Activated naive CD8-positive, alpha-beta T cell treated with anti-CD3 and anti-CD28 coated beads for 36 hours (primary cell): ENCODE measurements around the gene ABCG2. TPM values are rescaled to one million over a fixed set of nuclear protein-coding genes. Genes with fewer than 3 reads are reported as not detected.
"Not testable (repeated sequence)": the region's sequence is repeated elsewhere in the genome, so short reads cannot be mapped to it uniquely, and the experiment has no call there.

Experiments used
- DNase-seq: peaks from one replicate; pipeline ENCODE4 v3.0.0; 2021
- H3K27ac Mint-ChIP-seq: one replicate; pipeline ENCODE4 v1.8.0; 2022; ENCODE audit warnings: mild to moderate bottlenecking, moderate library complexity, mixed read lengths
- H3K27me3 Mint-ChIP-seq: one replicate; pipeline ENCODE4 v1.8.0; 2022; ENCODE audit warnings: mild to moderate bottlenecking, mixed read lengths
- H3K36me3 Mint-ChIP-seq: one replicate; pipeline ENCODE4 v1.8.0; 2021; ENCODE audit warnings: mild to moderate bottlenecking, mixed read lengths
- H3K4me1 Mint-ChIP-seq: one replicate; pipeline ENCODE4 v1.8.0; 2021; ENCODE audit warnings: mixed read lengths
- H3K4me3 Mint-ChIP-seq: one replicate; pipeline ENCODE4 v1.8.0; 2022; ENCODE audit warnings: mild to moderate bottlenecking, moderate library complexity, mixed read lengths
- H3K9me3 Mint-ChIP-seq: one replicate; pipeline ENCODE4 v1.8.0; 2022; ENCODE audit warnings: mixed read lengths
- total RNA-seq, 2 experiments: library from RNA; stranded (reverse); gene quantifications; one replicate each; pipeline ENCODE4 v1.2.3, GENCODE V29; 2021

ABCG2 gene
- total RNA-seq, 2 experiments from 2014 or later = 0.66 to 0.78 TPM

DNA sequence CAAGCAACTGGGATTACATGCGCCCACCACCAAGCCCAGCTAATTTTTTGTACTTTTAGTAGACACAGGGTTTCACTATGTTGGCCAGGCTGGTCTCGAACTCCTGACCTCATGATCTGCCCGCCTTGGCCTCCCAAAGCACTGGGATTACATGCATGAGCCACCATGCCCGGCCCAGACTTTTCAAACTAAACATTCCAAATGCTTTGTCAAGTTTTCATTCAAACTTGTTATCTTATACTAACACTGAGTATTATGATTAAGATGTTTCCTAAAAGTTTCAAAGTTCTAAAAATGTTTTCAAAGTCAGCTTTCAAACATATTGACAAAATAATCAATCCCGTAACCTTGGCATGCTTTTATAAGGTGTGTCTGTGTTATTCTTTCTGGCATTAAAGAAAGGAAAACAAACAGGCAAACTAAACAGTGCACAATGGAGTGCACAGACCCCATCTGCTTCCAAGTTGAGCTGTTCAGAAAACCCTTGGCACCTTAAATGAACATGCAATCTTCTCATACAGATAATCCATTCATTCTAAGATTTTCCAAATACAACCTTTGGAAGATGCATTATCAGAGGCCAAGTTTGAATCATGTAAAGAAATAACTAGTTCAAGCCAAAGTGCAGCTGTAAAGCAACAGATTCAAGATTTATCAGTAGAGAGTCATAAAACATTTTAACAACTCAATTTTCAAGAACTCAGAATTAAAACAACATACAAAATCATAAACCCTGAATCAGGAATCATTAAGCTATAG is 49.1 kb downstream of the ABCG2 start:
- H3K4me1 Mint-ChIP-seq = peaks cover 8% of the 10 kb centered on the region
- H3K4me3 Mint-ChIP-seq = no peak overlapping the region
- no peaks in the 10 kb centered on the region for H3K36me3 Mint-ChIP-seq
- no peaks in the 10 kb centered on the region for H3K9me3 Mint-ChIP-seq
- no peak for DNase-seq
- H3K27ac Mint-ChIP-seq = no peak overlapping the region
- peaks cover 4% of the 10 kb centered on the region for H3K27me3 Mint-ChIP-seq

DNA sequence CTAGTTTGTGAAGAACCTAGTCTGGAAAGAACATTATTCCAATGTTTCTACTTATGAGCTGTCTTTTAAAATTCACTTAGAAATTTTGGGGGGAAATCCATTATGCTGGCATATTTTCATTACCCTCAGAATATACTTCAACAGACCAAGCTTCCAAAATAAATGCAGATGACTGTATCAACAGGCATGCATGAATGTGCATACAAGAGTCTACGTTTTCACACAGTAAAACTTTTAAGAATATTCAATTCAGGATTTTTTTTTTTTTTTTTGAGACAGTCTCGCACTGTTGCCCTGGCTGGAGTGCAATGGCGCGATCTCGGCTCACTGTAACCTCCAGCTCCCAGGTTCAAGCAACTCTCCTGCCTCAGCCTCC is 49.7 kb downstream of the ABCG2 start:
- no peak for DNase-seq

DNA sequence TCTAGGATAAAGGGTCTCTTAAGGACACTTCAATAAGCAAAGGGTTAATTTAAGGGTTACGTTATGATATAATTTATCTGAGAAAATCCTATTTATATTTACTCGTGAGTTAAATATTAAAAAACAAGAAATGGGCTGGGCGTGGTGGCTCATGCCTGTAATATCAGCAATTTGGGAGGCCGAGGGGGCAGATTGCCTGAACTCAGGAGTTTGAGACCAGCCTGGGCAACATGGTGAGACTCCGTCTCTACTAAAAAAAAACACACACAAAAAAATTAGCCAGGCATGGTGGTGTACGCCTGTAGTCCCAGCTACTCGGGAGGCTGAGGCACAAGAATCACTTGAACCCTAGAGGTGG is 50.4 kb downstream of the ABCG2 start:
- H3K9me3 Mint-ChIP-seq, H3K36me3 Mint-ChIP-seq, DNase-seq, H3K4me1 Mint-ChIP-seq, H3K27me3 Mint-ChIP-seq, H3K4me3 Mint-ChIP-seq, H3K27ac Mint-ChIP-seq: not testable (repeated sequence)

More for the DNA sequence above, 49.7 kb downstream of the ABCG2 start:
- no peak overlapping the region for H3K4me3 Mint-ChIP-seq
- no peaks in the 10 kb centered on the region for H3K36me3 Mint-ChIP-seq
- peaks cover 4% of the 10 kb centered on the region for H3K27me3 Mint-ChIP-seq
- peaks cover 8% of the 10 kb centered on the region for H3K4me1 Mint-ChIP-seq
- no peak overlapping the region for H3K27ac Mint-ChIP-seq
- no peaks in the 10 kb centered on the region for H3K9me3 Mint-ChIP-seq

DNA sequence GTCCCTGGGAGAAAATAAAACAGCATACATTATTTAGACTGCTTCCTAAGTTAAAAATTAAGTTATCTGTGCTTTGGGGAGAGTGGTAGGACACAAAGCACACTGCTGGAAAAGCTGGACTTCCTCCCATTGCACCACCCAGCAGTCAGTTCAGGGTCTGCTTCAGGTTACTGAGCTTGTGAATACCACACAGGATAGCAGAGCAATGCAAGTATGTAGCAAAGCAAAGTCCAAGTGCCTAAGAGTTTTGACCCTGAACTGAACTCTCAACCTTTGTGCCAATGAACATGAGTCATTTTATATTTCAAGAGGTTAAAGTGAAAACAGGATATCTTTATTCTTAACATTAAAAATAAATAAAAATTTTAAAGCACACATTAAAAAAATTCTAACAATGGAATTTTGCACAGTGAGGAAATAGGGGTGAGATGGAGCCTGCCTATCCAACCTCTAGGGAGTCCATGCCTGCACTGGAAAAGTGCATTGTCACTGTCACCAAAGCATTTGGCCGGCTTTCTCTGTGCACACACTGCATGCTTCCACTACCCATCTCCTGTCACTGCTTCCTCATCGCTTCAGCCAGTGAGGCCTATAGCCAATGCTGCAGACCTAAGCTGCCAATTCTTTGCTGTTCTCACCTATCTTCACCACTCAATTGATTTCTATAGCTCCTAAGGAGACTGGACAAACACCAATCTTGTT is 50.9 kb downstream of the ABCG2 start:
- Mint-ChIP-seq H3K36me3 (no peaks in the 10 kb centered on the region), H3K9me3 (no peaks in the 10 kb centered on the region), H3K27ac (no peak overlapping the region), H3K27me3 (peaks cover 4% of the 10 kb centered on the region), H3K4me3 (no peak overlapping the region), H3K4me1 (peaks cover 8% of the 10 kb centered on the region)
- no peak for DNase-seq

DNA sequence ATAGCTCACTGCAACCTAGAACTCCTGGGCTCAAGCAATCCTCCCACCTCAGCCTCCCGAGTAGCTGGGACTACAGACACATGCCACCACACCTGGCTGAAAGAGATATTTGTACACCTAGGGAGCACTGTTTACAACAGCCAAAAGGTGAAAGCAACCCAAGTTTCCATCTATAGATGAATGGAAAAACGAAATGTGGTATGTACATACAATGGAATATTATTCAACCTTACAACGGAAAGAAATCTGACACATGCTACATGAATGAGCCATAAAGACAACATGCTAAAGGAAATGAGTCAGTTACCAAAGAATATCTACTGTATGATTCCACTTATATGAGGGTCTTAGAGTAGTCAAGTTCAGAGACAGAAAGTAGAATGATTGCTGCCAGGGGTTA is 52.2 kb downstream of the ABCG2 start:
- Mint-ChIP-seq H3K4me1 (peaks cover 8% of the 10 kb centered on the region), H3K36me3 (no peaks in the 10 kb centered on the region), H3K9me3 (no peaks in the 10 kb centered on the region), H3K27me3 (peaks cover 5% of the 10 kb centered on the region), H3K27ac (no peak overlapping the region), H3K4me3 (no peak overlapping the region)
- DNase-seq = no peak

DNA sequence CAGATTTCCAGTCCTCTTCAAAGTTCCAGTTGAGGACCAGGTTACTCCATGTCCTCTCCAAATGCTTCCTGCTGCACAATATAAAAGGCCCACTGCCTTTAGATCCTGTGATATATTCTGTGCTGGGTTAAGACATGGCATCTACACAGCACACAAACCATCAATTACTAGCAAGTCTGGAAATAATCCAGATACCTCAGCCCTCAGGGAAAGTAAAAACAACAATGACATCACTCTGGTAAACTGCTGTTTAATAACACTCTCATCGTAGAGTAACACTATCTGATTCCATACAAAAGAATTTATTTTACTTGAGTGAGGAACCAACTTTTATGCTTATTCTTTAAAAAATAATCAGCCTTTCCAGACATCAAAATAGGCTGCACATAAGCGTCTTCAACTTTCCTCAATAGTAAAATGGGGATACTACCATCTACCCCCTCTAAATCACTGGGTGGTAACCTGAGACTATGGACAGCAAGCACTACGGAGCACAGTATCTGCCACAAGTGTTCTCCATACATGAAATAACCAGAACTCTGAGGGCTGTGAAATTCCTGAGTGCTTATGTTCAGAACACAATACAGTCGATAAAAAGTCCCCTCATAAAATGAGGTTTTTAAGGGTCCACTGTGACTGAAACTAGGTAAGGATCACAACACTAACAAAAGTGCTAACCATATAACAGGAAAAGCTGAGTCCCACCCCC is 53.4 kb downstream of the ABCG2 start:
- Mint-ChIP-seq H3K4me1 (peaks cover 8% of the 10 kb centered on the region), H3K27me3 (peaks cover 11% of the 10 kb centered on the region), H3K4me3 (no peak overlapping the region), H3K27ac (no peak overlapping the region), H3K9me3 (no peaks in the 10 kb centered on the region), H3K36me3 (no peaks in the 10 kb centered on the region)
- no peak for DNase-seq

DNA sequence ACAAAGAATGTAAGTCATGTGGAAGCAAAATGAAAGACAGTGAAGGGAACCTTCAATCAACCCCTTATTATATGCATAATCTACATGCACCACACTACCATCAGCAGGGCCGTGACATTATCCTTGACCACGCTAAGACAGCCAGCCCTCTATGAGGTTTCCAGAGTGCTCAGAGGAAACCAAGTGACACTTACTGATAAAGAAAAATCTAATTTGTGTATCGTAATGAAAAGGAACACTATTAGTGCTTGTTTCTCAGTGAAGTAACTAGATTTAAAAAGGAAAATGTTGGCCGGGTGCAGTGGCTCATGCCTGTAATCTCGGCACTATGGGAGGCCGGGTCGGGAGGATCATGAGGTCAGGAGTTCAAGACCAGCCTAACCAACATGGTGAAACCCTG is 56.4 kb downstream of the ABCG2 start:
- no peak overlapping the region for H3K27ac Mint-ChIP-seq
- no peaks in the 10 kb centered on the region for H3K36me3 Mint-ChIP-seq
- no peak for DNase-seq
- no peaks in the 10 kb centered on the region for H3K9me3 Mint-ChIP-seq
- no peak overlapping the region for H3K4me3 Mint-ChIP-seq
- peaks cover 4% of the 10 kb centered on the region for H3K4me1 Mint-ChIP-seq
- H3K27me3 Mint-ChIP-seq = peaks cover 18% of the 10 kb centered on the region

DNA sequence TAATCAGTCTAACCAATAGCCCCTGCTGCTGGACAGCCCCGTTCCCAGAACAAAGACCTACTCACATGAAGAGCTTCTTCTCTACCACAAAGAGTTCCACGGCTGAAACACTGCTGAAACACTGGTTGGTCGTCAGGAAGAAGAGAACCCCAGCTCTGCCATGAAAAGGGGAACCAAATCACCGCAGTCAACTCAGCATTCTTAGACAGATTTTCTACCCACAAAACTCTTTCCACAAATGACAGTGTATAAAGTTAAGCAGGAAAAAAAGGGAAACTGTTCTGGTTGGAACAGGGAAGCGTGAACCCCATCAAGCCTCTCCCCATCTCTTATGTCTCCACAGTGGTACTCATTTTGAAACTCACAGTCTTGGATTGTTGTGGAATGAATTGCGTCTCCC is 57.3 kb downstream of the ABCG2 start:
- DNase-seq = no peak
- H3K9me3 Mint-ChIP-seq = no peaks in the 10 kb centered on the region
- no peak overlapping the region for H3K4me3 Mint-ChIP-seq
- H3K27me3 Mint-ChIP-seq = peaks cover 18% of the 10 kb centered on the region
- no peak overlapping the region for H3K27ac Mint-ChIP-seq
- peaks cover 1% of the 10 kb centered on the region for H3K4me1 Mint-ChIP-seq
- H3K36me3 Mint-ChIP-seq = no peaks in the 10 kb centered on the region

DNA sequence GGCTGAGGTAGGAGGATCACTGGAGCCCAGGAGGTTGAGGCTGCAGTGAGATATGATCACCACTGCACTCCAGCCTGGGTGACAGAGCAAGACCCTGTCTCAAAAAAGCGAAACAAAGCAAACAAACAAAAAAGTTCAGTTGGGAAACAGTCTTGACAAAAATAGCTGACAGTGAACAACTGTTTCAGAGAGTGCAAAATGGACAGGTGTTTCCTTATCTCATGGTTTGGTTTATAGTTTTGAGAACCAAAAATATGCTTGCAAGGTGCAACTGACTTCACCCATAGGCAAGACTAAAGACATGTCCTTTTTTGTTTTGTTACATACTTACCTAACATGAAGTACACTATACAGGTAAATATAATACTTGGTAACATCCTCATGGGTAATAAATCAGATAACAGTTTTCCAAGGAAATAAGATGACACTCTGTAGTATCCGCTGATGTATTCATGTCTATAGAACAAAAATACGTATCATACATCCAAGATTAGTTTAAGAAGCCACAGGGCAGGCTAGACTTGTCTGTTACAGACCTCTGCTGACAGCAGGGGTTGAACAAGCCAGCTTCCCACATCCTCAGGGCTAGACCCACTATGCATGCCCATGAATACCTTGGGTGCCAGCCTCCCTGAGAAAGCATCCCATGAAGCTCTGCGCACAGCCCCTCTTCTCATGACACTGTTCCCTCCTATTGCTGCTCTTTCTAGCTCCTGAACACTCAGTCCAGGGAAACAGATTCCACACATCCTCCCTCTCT is 59.3 kb downstream of the ABCG2 start:
- H3K4me1 Mint-ChIP-seq = no peaks in the 10 kb centered on the region
- DNase-seq = no peak
- no peaks in the 10 kb centered on the region for H3K36me3 Mint-ChIP-seq
- H3K27me3 Mint-ChIP-seq = peaks cover 14% of the 10 kb centered on the region
- H3K9me3 Mint-ChIP-seq = no peaks in the 10 kb centered on the region
- H3K27ac Mint-ChIP-seq = no peak overlapping the region
- no peak overlapping the region for H3K4me3 Mint-ChIP-seq

DNA sequence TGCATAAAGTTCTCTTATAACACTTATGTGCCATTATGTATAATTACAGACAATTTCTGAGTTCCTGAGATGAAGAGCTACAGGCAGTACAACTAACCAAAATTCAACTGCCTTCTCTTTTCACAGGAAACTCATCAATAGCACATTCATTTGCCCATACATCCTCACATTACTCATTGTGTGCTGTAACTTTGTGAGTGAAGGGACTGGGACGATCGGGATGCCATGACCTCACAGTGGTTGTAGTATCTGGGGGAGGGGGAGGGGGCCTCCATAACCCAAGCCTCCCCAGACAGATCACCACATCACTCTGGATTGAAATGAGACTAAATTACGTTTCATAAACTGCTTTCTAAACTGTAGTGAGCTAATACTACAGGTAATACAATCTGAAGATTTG is 60.7 kb downstream of the ABCG2 start:
- no peak overlapping the region for H3K4me3 Mint-ChIP-seq
- peaks cover 14% of the 10 kb centered on the region for H3K27me3 Mint-ChIP-seq
- H3K4me1 Mint-ChIP-seq = no peaks in the 10 kb centered on the region
- H3K27ac Mint-ChIP-seq = no peak overlapping the region
- no peaks in the 10 kb centered on the region for H3K36me3 Mint-ChIP-seq
- DNase-seq = no peak
- no peaks in the 10 kb centered on the region for H3K9me3 Mint-ChIP-seq

DNA sequence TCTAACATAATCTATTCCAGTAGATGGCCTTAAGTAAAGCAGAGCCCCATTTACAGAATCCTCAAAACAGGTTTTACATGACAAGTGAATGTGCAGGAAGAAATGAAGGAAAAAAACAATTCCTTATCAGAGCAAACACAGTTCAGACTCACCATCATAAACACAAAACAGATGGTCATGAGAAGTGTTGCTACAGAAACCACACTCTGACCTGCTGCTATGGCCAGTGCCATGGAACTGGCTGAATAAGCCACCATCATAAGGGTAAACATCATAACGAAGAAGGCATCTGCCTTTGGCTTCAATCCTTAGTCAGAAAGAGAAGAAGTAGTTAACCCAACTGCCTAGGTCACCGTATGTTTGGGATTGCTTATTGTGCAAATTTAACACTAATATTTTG is 61.1 kb downstream of the ABCG2 start:
- Mint-ChIP-seq H3K27ac (no peak overlapping the region), H3K4me3 (no peak overlapping the region), H3K27me3 (peaks cover 14% of the 10 kb centered on the region), H3K36me3 (no peaks in the 10 kb centered on the region), H3K4me1 (no peaks in the 10 kb centered on the region), H3K9me3 (no peaks in the 10 kb centered on the region)
- DNase-seq = no peak

DNA sequence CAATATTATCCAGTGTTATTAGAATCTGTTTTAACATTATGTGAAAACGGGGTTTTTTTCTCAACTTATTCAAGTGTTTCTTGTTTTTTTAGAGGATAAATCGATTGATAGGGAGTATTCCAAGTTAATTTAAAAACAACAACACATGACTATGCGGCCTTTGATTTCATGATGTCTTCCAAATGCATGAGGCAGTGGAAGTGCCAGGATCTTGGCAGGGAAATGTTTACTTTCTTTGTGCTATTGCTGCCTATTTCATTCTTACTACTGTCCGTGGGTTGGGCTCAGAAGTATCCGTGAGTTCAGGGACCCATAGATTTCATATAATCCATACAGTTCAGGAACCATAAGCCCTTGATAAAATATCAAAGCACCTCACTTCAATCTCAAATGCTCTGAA is 64.6 kb downstream of the ABCG2 start:
- H3K4me3 Mint-ChIP-seq = no peak overlapping the region

DNA sequence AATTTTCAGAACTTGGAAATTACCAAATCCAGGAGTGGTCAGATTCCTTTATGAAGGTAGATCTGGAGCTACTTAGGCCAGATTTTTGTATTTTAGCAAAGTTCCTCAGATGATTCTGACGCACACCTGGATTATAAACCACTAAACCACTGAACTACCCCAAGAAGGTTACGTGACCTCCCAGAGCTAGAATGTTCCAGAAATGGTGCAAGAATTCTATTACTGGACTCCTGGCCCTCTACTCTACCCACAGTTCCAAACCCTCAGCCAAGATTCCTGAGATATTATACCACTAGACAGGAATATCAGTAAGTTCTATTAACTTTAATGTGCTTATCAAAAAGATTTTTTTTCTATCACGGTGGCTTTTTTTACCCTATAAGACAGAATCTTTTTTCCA is 67.1 kb downstream of the ABCG2 start:
- H3K4me1 Mint-ChIP-seq = no peaks in the 10 kb centered on the region
- DNase-seq = no peak
- no peak overlapping the region for H3K27ac Mint-ChIP-seq
- no peaks in the 10 kb centered on the region for H3K27me3 Mint-ChIP-seq
- no peaks in the 10 kb centered on the region for H3K9me3 Mint-ChIP-seq
- no peaks in the 10 kb centered on the region for H3K36me3 Mint-ChIP-seq
- H3K4me3 Mint-ChIP-seq = no peak overlapping the region

More for the DNA sequence above, 64.6 kb downstream of the ABCG2 start:
- DNase-seq = no peak
- H3K27ac Mint-ChIP-seq = no peak overlapping the region
- peaks cover 7% of the 10 kb centered on the region for H3K27me3 Mint-ChIP-seq
- H3K9me3 Mint-ChIP-seq = no peaks in the 10 kb centered on the region
- no peaks in the 10 kb centered on the region for H3K4me1 Mint-ChIP-seq
- H3K36me3 Mint-ChIP-seq = no peaks in the 10 kb centered on the region

DNA sequence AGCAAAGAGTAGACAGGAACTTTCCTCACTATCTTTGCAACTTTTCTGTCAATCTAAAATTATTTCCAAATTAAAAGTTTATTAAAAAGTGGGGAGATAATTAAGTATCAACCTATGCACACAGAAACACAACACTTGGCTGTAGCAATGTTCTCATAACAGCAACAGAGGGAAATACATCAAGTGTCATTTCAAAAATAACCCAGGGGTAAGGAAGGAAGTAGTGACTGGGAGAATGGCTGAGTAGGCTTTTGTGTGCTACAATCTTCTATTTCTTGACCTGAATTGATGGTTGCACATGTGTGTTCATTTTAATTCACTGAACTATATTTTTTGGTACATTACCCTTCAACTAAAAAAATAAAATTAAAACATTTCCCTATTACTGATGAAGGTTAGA is 67.5 kb downstream of the ABCG2 start:
- Mint-ChIP-seq H3K4me1 (no peaks in the 10 kb centered on the region), H3K27ac (no peak overlapping the region), H3K4me3 (no peak overlapping the region), H3K27me3 (no peaks in the 10 kb centered on the region), H3K36me3 (no peaks in the 10 kb centered on the region), H3K9me3 (no peaks in the 10 kb centered on the region)
- DNase-seq = no peak

DNA sequence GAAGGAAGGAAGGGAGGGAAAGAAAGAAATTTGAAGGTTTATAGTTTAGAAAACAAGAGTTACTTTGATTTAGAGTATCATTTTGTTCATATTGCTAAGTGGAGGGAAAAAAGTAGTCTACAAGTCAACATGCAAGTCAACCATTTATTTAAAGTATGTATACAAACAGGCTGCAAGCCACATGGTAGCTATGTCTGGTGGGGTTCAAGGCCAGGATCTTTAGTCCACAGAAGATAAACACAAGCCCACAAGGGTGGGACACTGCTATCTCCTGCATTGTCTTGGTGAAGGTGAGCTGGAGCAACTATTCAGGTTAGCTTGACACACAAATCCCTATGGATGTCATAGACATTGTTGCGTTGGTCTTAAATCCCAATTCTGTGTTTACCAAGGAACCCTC is 71.4 kb downstream of the ABCG2 start:
- no peak for DNase-seq
- Mint-ChIP-seq H3K4me1 (no peaks in the 10 kb centered on the region), H3K9me3 (no peaks in the 10 kb centered on the region), H3K27ac (no peak overlapping the region), H3K36me3 (no peaks in the 10 kb centered on the region), H3K4me3 (no peak overlapping the region), H3K27me3 (no peaks in the 10 kb centered on the region)
